K562 (cell line): ENCODE results near the gene CENPH.

Experiments used
- MAZ ChIP-seq, 2 experiments: fragments of 450-650 bp in 1 of 2; sonication (generic) in 1 of 2; formaldehyde crosslinking; IDR thresholded peaks in 1 of 2; conservative IDR thresholded peaks in 1 of 2; 2 replicates each; pipeline versions ENCODE4 v1.4.0 to v1.5.0; 2020; ENCODE audit warnings: mild to moderate bottlenecking in 1 of 2, missing genetic modification reagents in 1 of 2
- POLR2A ChIP-seq: fragments of 450-650 bp; conservative IDR thresholded peaks from 2 replicates; pipeline ENCODE4 v1.6.1; 2016
- SRF ChIP-seq, 2 experiments: fragments of 250-450, 450-650 bp in 1 of 2; sonication (Bioruptor Pico) in 1 of 2; sonication (generic) in 1 of 2; formaldehyde crosslinking; IDR thresholded peaks; 2 replicates each; pipeline versions ENCODE4 v1.5.0 to v1.5.1; 2020 to 2022; ENCODE audit warnings: mild to moderate bottlenecking in 1 of 2, missing genetic modification reagents in 1 of 2
- ZNF445 ChIP-seq: fragments of 250-450 bp; sonication (Bioruptor Pico); IDR thresholded peaks from 2 replicates; pipeline ENCODE4 v1.4.0; 2020; ENCODE audit warnings: low read depth, mild to moderate bottlenecking, moderate library complexity
- ZZZ3 ChIP-seq: fragments of 450-650 bp; IDR thresholded peaks from 2 replicates; pipeline ENCODE4 v1.6.1; 2016; ENCODE audit warnings: antibody characterized with exemption, mild to moderate bottlenecking, moderate library complexity
- TF ChIP-seq, protein P1 (sequence below): conservative IDR thresholded peaks from 2 replicates; pipeline ENCODE4 v1.6.1; 2011; ENCODE audit warnings: low read depth, mild to moderate bottlenecking, low read length; ENCODE audit not compliant: control insufficient read depth
- TF ChIP-seq, protein P2 (sequence below), 3 experiments: IDR thresholded peaks in 2 of 3; conservative IDR thresholded peaks in 1 of 3; 2 replicates each; pipeline ENCODE4 v1.5.1; 2011 to 2012; ENCODE audit warnings: low read length in 3 of 3, mild to moderate bottlenecking in 3 of 3, control low read depth in 2 of 3, improper control_type of control experiment in 1 of 3, inconsistent platforms in 1 of 3, low read depth in 1 of 3, mixed read lengths in 1 of 3, moderate library complexity in 1 of 3; ENCODE audit not compliant: insufficient read depth in 2 of 3

DNA sequence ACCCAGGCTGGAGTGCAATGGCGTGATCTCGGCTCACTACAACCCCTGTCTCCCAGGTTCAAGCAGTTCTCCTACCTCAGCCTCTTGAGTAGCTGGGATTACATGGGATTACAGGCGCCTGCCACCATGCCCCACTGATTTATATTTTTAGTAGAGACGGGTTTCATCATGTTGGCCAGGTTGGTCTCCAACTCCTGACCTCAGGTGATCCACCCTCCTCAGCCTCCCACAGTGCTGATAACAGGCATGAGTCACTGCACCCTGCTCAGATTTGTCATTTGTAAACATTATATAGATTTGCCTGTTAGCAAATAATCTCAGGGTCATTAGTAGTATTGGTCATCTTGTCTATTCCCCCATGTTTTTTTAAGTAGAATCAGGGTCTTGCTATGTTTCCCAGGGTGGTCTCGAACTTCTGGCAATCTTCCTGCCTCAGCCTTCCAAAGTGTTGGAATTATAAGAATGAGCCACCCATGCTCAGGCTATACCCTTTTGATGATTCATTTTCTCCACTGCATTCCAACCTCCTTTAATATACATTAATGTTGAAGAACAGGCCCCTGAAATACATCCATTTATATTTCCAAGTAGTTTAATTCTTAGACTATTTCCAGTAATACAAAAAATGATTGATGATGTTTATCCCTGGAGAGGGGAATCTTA lies 17.3 kb downstream of the CENPH start:
- TF ChIP-seq ZNF445 (CRISPR knock-in tag) (no peak), ZZZ3 (no peak), SRF (CRISPR knock-in tag; IDR thresholded peaks at IDR 0.05) (no peak), MAZ (CRISPR knock-in tag; conservative IDR thresholded peaks at IDR 0.05 in 1 of 2, IDR thresholded peaks at IDR 0.05 in 1 of 2) (no peak), POLR2A (no peak)
- TF ChIP-seq, protein P1, sequence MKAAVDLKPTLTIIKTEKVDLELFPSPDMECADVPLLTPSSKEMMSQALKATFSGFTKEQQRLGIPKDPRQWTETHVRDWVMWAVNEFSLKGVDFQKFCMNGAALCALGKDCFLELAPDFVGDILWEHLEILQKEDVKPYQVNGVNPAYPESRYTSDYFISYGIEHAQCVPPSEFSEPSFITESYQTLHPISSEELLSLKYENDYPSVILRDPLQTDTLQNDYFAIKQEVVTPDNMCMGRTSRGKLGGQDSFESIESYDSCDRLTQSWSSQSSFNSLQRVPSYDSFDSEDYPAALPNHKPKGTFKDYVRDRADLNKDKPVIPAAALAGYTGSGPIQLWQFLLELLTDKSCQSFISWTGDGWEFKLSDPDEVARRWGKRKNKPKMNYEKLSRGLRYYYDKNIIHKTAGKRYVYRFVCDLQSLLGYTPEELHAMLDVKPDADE = no peak
- TF ChIP-seq, protein P2, sequence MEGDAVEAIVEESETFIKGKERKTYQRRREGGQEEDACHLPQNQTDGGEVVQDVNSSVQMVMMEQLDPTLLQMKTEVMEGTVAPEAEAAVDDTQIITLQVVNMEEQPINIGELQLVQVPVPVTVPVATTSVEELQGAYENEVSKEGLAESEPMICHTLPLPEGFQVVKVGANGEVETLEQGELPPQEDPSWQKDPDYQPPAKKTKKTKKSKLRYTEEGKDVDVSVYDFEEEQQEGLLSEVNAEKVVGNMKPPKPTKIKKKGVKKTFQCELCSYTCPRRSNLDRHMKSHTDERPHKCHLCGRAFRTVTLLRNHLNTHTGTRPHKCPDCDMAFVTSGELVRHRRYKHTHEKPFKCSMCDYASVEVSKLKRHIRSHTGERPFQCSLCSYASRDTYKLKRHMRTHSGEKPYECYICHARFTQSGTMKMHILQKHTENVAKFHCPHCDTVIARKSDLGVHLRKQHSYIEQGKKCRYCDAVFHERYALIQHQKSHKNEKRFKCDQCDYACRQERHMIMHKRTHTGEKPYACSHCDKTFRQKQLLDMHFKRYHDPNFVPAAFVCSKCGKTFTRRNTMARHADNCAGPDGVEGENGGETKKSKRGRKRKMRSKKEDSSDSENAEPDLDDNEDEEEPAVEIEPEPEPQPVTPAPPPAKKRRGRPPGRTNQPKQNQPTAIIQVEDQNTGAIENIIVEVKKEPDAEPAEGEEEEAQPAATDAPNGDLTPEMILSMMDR (IDR thresholded peaks at IDR 0.05 in 2 of 3, conservative IDR thresholded peaks at IDR 0.05 in 1 of 3; ENCODE audit: insufficient read depth in 2 of 3, low read depth in 1 of 3, low read length in 3 of 3) = no peak
